ENCODE results near the gene CFAP100.

DNA sequence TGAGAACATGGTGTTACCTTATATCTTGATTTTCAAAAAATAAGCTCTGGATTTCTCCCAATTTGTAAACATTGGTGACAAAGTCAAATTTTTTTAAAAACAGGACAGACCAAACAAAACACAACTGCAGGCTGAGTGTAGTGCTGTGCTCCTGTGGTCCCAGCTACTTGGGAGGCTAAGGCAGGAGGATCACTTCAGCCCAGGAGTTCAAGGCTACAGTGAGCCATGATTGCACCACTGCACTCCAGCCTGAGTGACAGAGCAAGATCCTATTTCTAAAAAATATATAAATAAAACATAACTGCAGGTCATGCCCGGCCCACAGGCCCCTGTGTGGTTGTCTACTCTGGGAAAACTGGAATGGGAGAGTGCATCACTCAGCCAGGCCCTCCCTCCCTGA lies 84.9 kb downstream of the CFAP100 start:
- no peak for TF ChIP-seq BCOR (IDR thresholded peaks at IDR 0.05)
- TF ChIP-seq ZNF561 (CRISPR knock-in tag; conservative IDR thresholded peaks at IDR 0.05) = no peak
- TF ChIP-seq, protein P1, sequence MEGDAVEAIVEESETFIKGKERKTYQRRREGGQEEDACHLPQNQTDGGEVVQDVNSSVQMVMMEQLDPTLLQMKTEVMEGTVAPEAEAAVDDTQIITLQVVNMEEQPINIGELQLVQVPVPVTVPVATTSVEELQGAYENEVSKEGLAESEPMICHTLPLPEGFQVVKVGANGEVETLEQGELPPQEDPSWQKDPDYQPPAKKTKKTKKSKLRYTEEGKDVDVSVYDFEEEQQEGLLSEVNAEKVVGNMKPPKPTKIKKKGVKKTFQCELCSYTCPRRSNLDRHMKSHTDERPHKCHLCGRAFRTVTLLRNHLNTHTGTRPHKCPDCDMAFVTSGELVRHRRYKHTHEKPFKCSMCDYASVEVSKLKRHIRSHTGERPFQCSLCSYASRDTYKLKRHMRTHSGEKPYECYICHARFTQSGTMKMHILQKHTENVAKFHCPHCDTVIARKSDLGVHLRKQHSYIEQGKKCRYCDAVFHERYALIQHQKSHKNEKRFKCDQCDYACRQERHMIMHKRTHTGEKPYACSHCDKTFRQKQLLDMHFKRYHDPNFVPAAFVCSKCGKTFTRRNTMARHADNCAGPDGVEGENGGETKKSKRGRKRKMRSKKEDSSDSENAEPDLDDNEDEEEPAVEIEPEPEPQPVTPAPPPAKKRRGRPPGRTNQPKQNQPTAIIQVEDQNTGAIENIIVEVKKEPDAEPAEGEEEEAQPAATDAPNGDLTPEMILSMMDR (IDR thresholded peaks at IDR 0.05 in 2 of 3, conservative IDR thresholded peaks at IDR 0.05 in 1 of 3; ENCODE audit: insufficient read depth in 2 of 3, low read depth in 1 of 3, low read length in 3 of 3) = no peak
- TF ChIP-seq, protein P2, sequence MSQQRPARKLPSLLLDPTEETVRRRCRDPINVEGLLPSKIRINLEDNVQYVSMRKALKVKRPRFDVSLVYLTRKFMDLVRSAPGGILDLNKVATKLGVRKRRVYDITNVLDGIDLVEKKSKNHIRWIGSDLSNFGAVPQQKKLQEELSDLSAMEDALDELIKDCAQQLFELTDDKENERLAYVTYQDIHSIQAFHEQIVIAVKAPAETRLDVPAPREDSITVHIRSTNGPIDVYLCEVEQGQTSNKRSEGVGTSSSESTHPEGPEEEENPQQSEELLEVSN (IDR thresholded peaks at IDR 0.05; ENCODE audit: borderline replicate concordance in 1 of 2, extremely low read depth in 1 of 2, insufficient read depth in 1 of 2, insufficient read length in 1 of 2, low read depth in 1 of 2, low read length in 1 of 2, poor library complexity in 1 of 2, severe bottlenecking in 1 of 2) = no peak
- TF ChIP-seq ZNF3 (CRISPR knock-in tag; IDR thresholded peaks at IDR 0.05) = no peak
- TF ChIP-seq ZFP1 (CRISPR knock-in tag; IDR thresholded peaks at IDR 0.05) = no peak
- TF ChIP-seq MYNN (IDR thresholded peaks at IDR 0.05) = no peak
- TF ChIP-seq MYNN (CRISPR knock-in tag; IDR thresholded peaks at IDR 0.05) = no peak

Data from K562 (cell line).